Endodermal cell (in vitro differentiated cells): ENCODE data around the gene CAP1. TPM values are rescaled to one million over a fixed set of nuclear protein-coding genes. Genes with fewer than 3 reads are reported as not detected.

ENCODE experiments used
- DNase-seq: peaks from one replicate; pipeline ENCODE4 v3.0.0-alpha.2; 2017
- H3K27ac ChIP-seq: 2 replicates; pipeline ENCODE4 v1.5.1; 2013; ENCODE audit warnings: mild to moderate bottlenecking, low read depth, low read length, moderate library complexity
- H3K27me3 ChIP-seq: 2 replicates; pipeline ENCODE4 v1.6.1; 2013; ENCODE audit warnings: mild to moderate bottlenecking, low read length, moderate library complexity; ENCODE audit not compliant: insufficient read depth, control insufficient read depth, poor library complexity, severe bottlenecking
- H3K36me3 ChIP-seq: 2 replicates; pipeline ENCODE4 v1.7.0; 2013; ENCODE audit warnings: mild to moderate bottlenecking, low read length, moderate library complexity; ENCODE audit not compliant: control insufficient read depth, insufficient read depth
- H3K4me1 ChIP-seq: one replicate; pipeline ENCODE4 v1.7.0; 2013; ENCODE audit warnings: low read length; ENCODE audit not compliant: control insufficient read depth, insufficient read depth
- H3K4me3 ChIP-seq: 2 replicates; pipeline ENCODE4 v1.5.1; 2013; ENCODE audit warnings: mild to moderate bottlenecking, low read length, moderate library complexity
- H3K9ac ChIP-seq: 2 replicates; pipeline ENCODE4 v1.6.1; 2013; ENCODE audit warnings: mild to moderate bottlenecking, low read length, moderate library complexity; ENCODE audit not compliant: poor library complexity, severe bottlenecking; ENCODE audit errors: extremely low read depth
- H3K9me3 ChIP-seq: 2 replicates; pipeline ENCODE4 v1.6.1; 2013; ENCODE audit warnings: mild to moderate bottlenecking, low read length, moderate library complexity; ENCODE audit not compliant: control insufficient read depth
- H3K27ac Mint-ChIP-seq: 2 replicates; pipeline ENCODE4 v1.8.0; 2020; ENCODE audit warnings: mixed read lengths
- H3K27me3 Mint-ChIP-seq: 2 replicates; pipeline ENCODE4 v1.8.0; 2021; ENCODE audit warnings: mild to moderate bottlenecking, mixed read lengths; ENCODE audit not compliant: insufficient read depth
- H3K36me3 Mint-ChIP-seq: 2 replicates; pipeline ENCODE4 v1.8.0; 2020; ENCODE audit warnings: low read depth, mixed read lengths
- H3K4me1 Mint-ChIP-seq: 2 replicates; pipeline ENCODE4 v1.8.0; 2020; ENCODE audit warnings: mixed read lengths
- H3K4me3 Mint-ChIP-seq: 2 replicates; pipeline ENCODE4 v1.8.0; 2020; ENCODE audit warnings: mild to moderate bottlenecking, moderate library complexity, mixed read lengths
- H3K9me3 Mint-ChIP-seq: 2 replicates; pipeline ENCODE4 v1.8.0; 2020; ENCODE audit warnings: mild to moderate bottlenecking, mixed read lengths
- CTCF ChIP-seq: fragments of 200-600 bp; sonication (generic); conservative IDR thresholded peaks from 2 replicates; pipeline ENCODE4 v1.5.0; 2021; ENCODE audit warnings: antibody characterized with exemption, mild to moderate bottlenecking
- WGBS, 2 experiments: methylation state at CpG; one replicate each; pipeline versions ENCODE4 v1.1.5 to v1.1.7; 2013; ENCODE audit warnings: missing lambda C conversion rate in 2 of 2, mixed read lengths in 1 of 2; ENCODE audit not compliant: insufficient coverage in 1 of 2, insufficient read length in 1 of 2; 5-methylcytosine and 5-hydroxymethylcytosine counted together
- total RNA-seq, 2 donors: library from RNA; stranded (reverse); fragmentation: NEBNext Ultra II Directional in 1 of 2; extraction: Animal tissue kit (Norgen Biotek cat#: 25700) in 1 of 2; gene quantifications; 2 replicates in 1 of 2; 3 replicates in 1 of 2; pipeline ENCODE4 v1.2.1, GENCODE V29; 2021

CAP1 gene
- total RNA-seq, 2 donors from 2014 or later, result 260 to 287 TPM

- no peak overlapping the region for H3K27ac Mint-ChIP-seq
- Histone ChIP-seq H3K4me1 (no peaks in the 10 kb centered on the region), H3K36me3 (peaks cover 89% of the 10 kb centered on the region), H3K9ac (no peak overlapping the region), H3K4me3 (no peak overlapping the region), H3K27ac (no peak overlapping the region), H3K27me3 (no peaks in the 10 kb centered on the region), H3K9me3 (no peaks in the 10 kb centered on the region)
- H3K27me3 Mint-ChIP-seq, result no peaks in the 10 kb centered on the region
- WGBS, 2 experiments, result 94 to 100% methylated on average over 4 of the region's 4 CpGs
- no peak overlapping the region for H3K4me3 Mint-ChIP-seq
- no peak for TF ChIP-seq CTCF
- H3K4me1 Mint-ChIP-seq, result no peaks in the 10 kb centered on the region
- H3K36me3 Mint-ChIP-seq, result peaks cover 69% of the 10 kb centered on the region
- no peak for DNase-seq
- H3K9me3 Mint-ChIP-seq, result no peaks in the 10 kb centered on the region
These were observed 32.5 kb downstream of the CAP1 start for GRCh38 chr1:40073062-40073461.

- no peaks in the 10 kb centered on the region for H3K4me1 Mint-ChIP-seq
- H3K27ac Mint-ChIP-seq, result no peak overlapping the region
- peaks cover 88% of the 10 kb centered on the region for H3K36me3 ChIP-seq
- no peak for TF ChIP-seq CTCF
- H3K27me3 Mint-ChIP-seq, result no peaks in the 10 kb centered on the region
- H3K9ac ChIP-seq, result no peak overlapping the region
- WGBS, 2 experiments, result 91 to 98% methylated on average over 4 of the region's 4 CpGs
- H3K9me3 ChIP-seq, result no peaks in the 10 kb centered on the region
- no peak overlapping the region for H3K4me3 ChIP-seq
- peaks cover 71% of the 10 kb centered on the region for H3K36me3 Mint-ChIP-seq
- no peaks in the 10 kb centered on the region for H3K9me3 Mint-ChIP-seq
- no peaks in the 10 kb centered on the region for H3K4me1 ChIP-seq
- no peak for DNase-seq
- no peak overlapping the region for H3K27ac ChIP-seq
- H3K4me3 Mint-ChIP-seq, result no peak overlapping the region
- no peaks in the 10 kb centered on the region for H3K27me3 ChIP-seq
These were observed 34.7 kb downstream of the CAP1 start for GRCh38 chr1:40075266-40075665.

GRCh38 chr1:40076895-40077312, 36.4 kb downstream of the CAP1 start:
- H3K36me3 ChIP-seq, result peaks cover 76% of the 10 kb centered on the region

More at GRCh38 chr1:40076895-40077312, 36.4 kb downstream of the CAP1 start:
- Mint-ChIP-seq H3K4me3 (no peak overlapping the region), H3K27me3 (no peaks in the 10 kb centered on the region), H3K36me3 (peaks cover 64% of the 10 kb centered on the region), H3K9me3 (no peaks in the 10 kb centered on the region), H3K27ac (no peak overlapping the region), H3K4me1 (no peaks in the 10 kb centered on the region)
- Histone ChIP-seq H3K27ac (no peak overlapping the region), H3K27me3 (no peaks in the 10 kb centered on the region), H3K4me1 (no peaks in the 10 kb centered on the region), H3K9ac (no peak overlapping the region), H3K4me3 (no peak overlapping the region), H3K9me3 (no peaks in the 10 kb centered on the region)
- TF ChIP-seq CTCF, result no peak
- DNase-seq, result no peak
- WGBS, 2 experiments, result 84 to 88% methylated on average over 3 to 5 of the region's 5 CpGs
